Astrocyte (in vitro differentiated cells and primary cell): ENCODE data around the gene PIP5K1A. TPM values are rescaled to one million over a fixed set of nuclear protein-coding genes. Genes with fewer than 3 reads are reported as not detected.

Experiments
- DNase-seq: peaks from one replicate; pipeline ENCODE4 v3.0.0-alpha.2; 2010; ENCODE audit warnings: low read depth
- FAIRE-seq: peaks from 2 replicates; lab custom pipeline; 2011; peaks lifted over from hg19 to GRCh38; lab: Jason Lieb, UNC
- H2AFZ ChIP-seq: 2 replicates; pipeline ENCODE4 v1.6.0; 2012; ENCODE audit warnings: low read depth, low read length, inconsistent platforms
- H3K27ac ChIP-seq: 2 replicates; pipeline ENCODE4 v1.5.1; 2011; ENCODE audit warnings: low read depth, low read length, inconsistent platforms
- H3K27me3 ChIP-seq: 2 replicates; pipeline ENCODE4 v1.6.0; 2011; ENCODE audit warnings: low read length, inconsistent platforms; ENCODE audit not compliant: insufficient read depth
- H3K36me3 ChIP-seq: 2 replicates; pipeline ENCODE4 v1.5.1; 2011; ENCODE audit warnings: low read length, inconsistent platforms; ENCODE audit not compliant: insufficient read depth
- H3K4me1 ChIP-seq: 2 replicates; pipeline ENCODE4 v1.5.1; 2011; ENCODE audit warnings: low read length, inconsistent platforms; ENCODE audit not compliant: insufficient read depth
- H3K4me2 ChIP-seq: 2 replicates; pipeline ENCODE4 v1.6.0; 2012; ENCODE audit warnings: low read length, inconsistent platforms
- H3K4me3 ChIP-seq: 2 replicates; pipeline ENCODE4 v1.5.1; 2011; ENCODE audit warnings: low read depth, mild to moderate bottlenecking, low read length, inconsistent platforms; ENCODE audit not compliant: insufficient read depth
- H3K79me2 ChIP-seq: 2 replicates; pipeline ENCODE4 v1.6.0; 2012; ENCODE audit warnings: mild to moderate bottlenecking, low read length, inconsistent platforms; ENCODE audit not compliant: insufficient read depth
- H3K9ac ChIP-seq: 2 replicates; pipeline ENCODE4 v1.6.0; 2012; ENCODE audit warnings: mild to moderate bottlenecking, low read length, inconsistent platforms
- H3K9me3 ChIP-seq: 2 replicates; pipeline ENCODE4 v1.5.1; 2012; ENCODE audit warnings: low read depth, mild to moderate bottlenecking, low read length, inconsistent platforms; ENCODE audit not compliant: insufficient read depth
- H4K20me1 ChIP-seq: 2 replicates; pipeline ENCODE4 v1.6.0; 2012; ENCODE audit warnings: low read length, inconsistent platforms; ENCODE audit not compliant: insufficient read depth
- H3K27ac Mint-ChIP-seq: one replicate; pipeline ENCODE4 v1.8.0; 2021; ENCODE audit warnings: mild to moderate bottlenecking, mixed read lengths; ENCODE audit not compliant: unreplicated experiment
- H3K27me3 Mint-ChIP-seq: one replicate; pipeline ENCODE4 v1.8.0; 2021; ENCODE audit warnings: low read depth, mixed read lengths; ENCODE audit not compliant: unreplicated experiment
- H3K36me3 Mint-ChIP-seq: one replicate; pipeline ENCODE4 v1.8.0; 2021; ENCODE audit warnings: low read depth, mixed read lengths; ENCODE audit not compliant: unreplicated experiment
- H3K4me1 Mint-ChIP-seq: one replicate; pipeline ENCODE4 v1.8.0; 2021; ENCODE audit warnings: low read depth, mixed read lengths; ENCODE audit not compliant: unreplicated experiment
- H3K4me3 Mint-ChIP-seq: one replicate; pipeline ENCODE4 v1.8.0; 2021; ENCODE audit warnings: mild to moderate bottlenecking, moderate library complexity, mixed read lengths; ENCODE audit not compliant: unreplicated experiment
- H3K9me3 Mint-ChIP-seq: one replicate; pipeline ENCODE4 v1.8.0; 2021; ENCODE audit warnings: mild to moderate bottlenecking, mixed read lengths; ENCODE audit not compliant: unreplicated experiment
- EZH2 ChIP-seq: IDR thresholded peaks from 2 replicates; pipeline ENCODE4 v1.6.1; 2012; ENCODE audit warnings: mild to moderate bottlenecking, low read length, inconsistent platforms; ENCODE audit not compliant: insufficient read depth
- total RNA-seq: library from RNA; stranded (reverse); gene quantifications from 2 replicates; pipeline ENCODE4 v1.2.1, GENCODE V29; 2021
- TF ChIP-seq, protein P1 (sequence below): IDR thresholded peaks from 2 replicates; pipeline ENCODE4 v1.5.1; 2011; ENCODE audit warnings: low read depth, mild to moderate bottlenecking, inconsistent platforms, low read length, moderate library complexity; ENCODE audit not compliant: insufficient read depth

The PIP5K1A gene
- total RNA-seq, 1 donor from 2014 or later, result 121 TPM

DNA sequence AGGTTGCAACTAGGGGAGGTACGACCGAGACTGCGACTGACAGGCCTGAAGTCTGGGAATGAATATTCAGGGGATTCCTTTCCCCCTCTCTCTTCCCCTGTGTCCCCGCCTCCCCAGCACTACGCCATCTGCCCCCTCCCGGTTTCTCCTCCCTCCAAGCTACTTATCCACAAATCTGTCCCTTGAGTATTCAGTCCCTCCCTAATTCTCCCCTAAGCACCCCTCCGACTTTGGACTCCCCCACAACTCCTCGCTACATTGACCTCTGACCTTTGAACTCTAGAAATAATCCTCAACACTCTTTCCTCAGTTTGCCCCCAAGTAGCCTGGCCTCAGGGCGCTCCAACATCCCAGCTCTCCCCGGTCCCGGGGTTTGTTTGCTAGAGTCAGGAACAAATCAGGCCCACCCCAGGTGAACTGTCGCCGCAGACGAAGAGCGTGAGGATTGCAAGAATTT, 33.0 kb upstream of the PIP5K1A start:
- no peaks in the 10 kb centered on the region for H3K27me3 ChIP-seq
- peaks cover 6% of the 10 kb centered on the region for H4K20me1 ChIP-seq
- Mint-ChIP-seq H3K9me3 (no peaks in the 10 kb centered on the region), H3K36me3 (peaks cover 19% of the 10 kb centered on the region), H3K27ac (peak overlapping the region; percentile 94), H3K27me3 (no peaks in the 10 kb centered on the region), H3K4me3 (peak overlapping the region; percentile 96), H3K4me1 (peaks cover 11% of the 10 kb centered on the region)
- DNase-seq, result peak; percentile 46
- peaks cover 15% of the 10 kb centered on the region for H3K4me1 ChIP-seq
- no peak for FAIRE-seq
- peaks cover 41% of the 10 kb centered on the region for H3K79me2 ChIP-seq
- peak overlapping the region; percentile 91 for H3K27ac ChIP-seq
- H3K4me2 ChIP-seq, result peak overlapping the region; percentile 95
- H3K9ac ChIP-seq, result peak overlapping the region; percentile 98
- TF ChIP-seq, protein P1, sequence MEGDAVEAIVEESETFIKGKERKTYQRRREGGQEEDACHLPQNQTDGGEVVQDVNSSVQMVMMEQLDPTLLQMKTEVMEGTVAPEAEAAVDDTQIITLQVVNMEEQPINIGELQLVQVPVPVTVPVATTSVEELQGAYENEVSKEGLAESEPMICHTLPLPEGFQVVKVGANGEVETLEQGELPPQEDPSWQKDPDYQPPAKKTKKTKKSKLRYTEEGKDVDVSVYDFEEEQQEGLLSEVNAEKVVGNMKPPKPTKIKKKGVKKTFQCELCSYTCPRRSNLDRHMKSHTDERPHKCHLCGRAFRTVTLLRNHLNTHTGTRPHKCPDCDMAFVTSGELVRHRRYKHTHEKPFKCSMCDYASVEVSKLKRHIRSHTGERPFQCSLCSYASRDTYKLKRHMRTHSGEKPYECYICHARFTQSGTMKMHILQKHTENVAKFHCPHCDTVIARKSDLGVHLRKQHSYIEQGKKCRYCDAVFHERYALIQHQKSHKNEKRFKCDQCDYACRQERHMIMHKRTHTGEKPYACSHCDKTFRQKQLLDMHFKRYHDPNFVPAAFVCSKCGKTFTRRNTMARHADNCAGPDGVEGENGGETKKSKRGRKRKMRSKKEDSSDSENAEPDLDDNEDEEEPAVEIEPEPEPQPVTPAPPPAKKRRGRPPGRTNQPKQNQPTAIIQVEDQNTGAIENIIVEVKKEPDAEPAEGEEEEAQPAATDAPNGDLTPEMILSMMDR, result no peak
- no peak for TF ChIP-seq EZH2
- H3K36me3 ChIP-seq, result peaks cover 6% of the 10 kb centered on the region
- peak overlapping the region; percentile 99 for H3K4me3 ChIP-seq
- H2AFZ ChIP-seq, result peak overlapping the region; percentile 88
- no peaks in the 10 kb centered on the region for H3K9me3 ChIP-seq

GRCh38 chr1:151165738-151166504, 32.4 kb upstream of the PIP5K1A start, which contains the start of the genes LYSMD1 and SCNM1:
Gene LYSMD1, minus strand, starts transcription at chr1:151165902. Its CDS starts 644 bp downstream, at chr1:151165258.
Gene SCNM1, plus strand, starts transcription at chr1:151166144. Its CDS starts 9 bp downstream, at chr1:151166153.
- DNase-seq (peak; percentile 99), FAIRE-seq (peak; percentile 97)
- Mint-ChIP-seq H3K27ac (peak within 1 kb of the TSS; percentile 94), H3K4me1 (peaks cover 11% of the 10 kb centered on the region), H3K36me3 (peaks cover 19% of the 10 kb centered on the region), H3K4me3 (peak within 1 kb of the TSS; percentile 96), H3K9me3 (no peaks in the 10 kb centered on the region), H3K27me3 (no peaks in the 10 kb centered on the region)
- H4K20me1 ChIP-seq, result peaks cover 6% of the 10 kb centered on the region
- peaks cover 3% of the 10 kb centered on the region for H3K36me3 ChIP-seq
- peak within 1 kb of the TSS; percentile 98 for H3K9ac ChIP-seq
- H3K27ac ChIP-seq, result peak within 1 kb of the TSS; percentile 91
- TF ChIP-seq, protein P1, result no peak
- TF ChIP-seq EZH2, result no peak
- no peaks in the 10 kb centered on the region for H3K9me3 ChIP-seq
- H3K79me2 ChIP-seq, result peaks cover 41% of the 10 kb centered on the region
- peak within 1 kb of the TSS; percentile 99 for H3K4me3 ChIP-seq
- no peaks in the 10 kb centered on the region for H3K27me3 ChIP-seq
- H3K4me1 ChIP-seq, result peaks cover 15% of the 10 kb centered on the region
- peak within 1 kb of the TSS; percentile 88 for H2AFZ ChIP-seq
- peak within 1 kb of the TSS; percentile 95 for H3K4me2 ChIP-seq
